Uterus (tissue), 2 donors: ENCODE data around the gene KRT74.

Source experiments
- CTCF ChIP-seq, 4 experiments: fragments of 200-600 bp in 2 of 4; fragments of 450-650 bp in 2 of 4; sonication (generic) in 2 of 4; IDR thresholded peaks; one replicate each; pipeline ENCODE4 v1.5.1; 2016 to 2019; ENCODE audit warnings: antibody characterized with exemption in 4 of 4, mild to moderate bottlenecking in 2 of 4, moderate library complexity in 1 of 4
- POLR2A ChIP-seq, 2 donors: fragments of 450-650 bp; IDR thresholded peaks; one replicate each; pipeline ENCODE4 v1.6.1; 2016; ENCODE audit warnings: antibody characterized with exemption in 2 of 2, mild to moderate bottlenecking in 1 of 2, moderate library complexity in 1 of 2

DNA sequence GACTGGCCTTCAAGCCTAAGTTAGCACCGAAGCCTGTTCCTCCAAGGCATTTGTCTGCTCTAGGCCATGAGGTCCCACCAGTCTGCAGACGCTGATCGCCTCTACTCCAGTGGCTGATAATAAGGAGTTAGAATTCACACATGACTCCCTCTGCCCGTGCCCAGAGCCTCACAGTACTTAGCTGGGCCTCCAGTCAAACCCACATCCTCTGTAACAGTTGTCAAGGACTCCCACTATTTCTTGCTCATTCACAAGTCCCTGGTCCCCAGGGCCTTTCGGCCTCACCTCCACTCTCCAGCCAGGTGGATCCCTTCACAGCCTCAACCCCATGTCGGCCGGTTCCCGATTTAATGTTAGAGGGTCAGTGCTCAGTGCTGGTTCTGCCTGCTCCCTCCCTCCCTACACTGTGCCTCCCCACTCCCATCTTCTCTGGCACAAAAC, 47.1 kb downstream of the KRT74 start:
- TF ChIP-seq POLR2A (IDR thresholded peaks at IDR 0.05), result no peak
- TF ChIP-seq CTCF (IDR thresholded peaks at IDR 0.05), result no peak
